Activated effector memory CD4-positive, alpha-beta T cell treated with Interleukin-2 at 50 U/mL for 16 hours (primary cell): ENCODE measurements around the gene ALKBH3.

Experiments
- DNase-seq: peaks from one replicate; pipeline ENCODE4 v3.0.0-alpha.2; 2020

Gene ALKBH3

DNA sequence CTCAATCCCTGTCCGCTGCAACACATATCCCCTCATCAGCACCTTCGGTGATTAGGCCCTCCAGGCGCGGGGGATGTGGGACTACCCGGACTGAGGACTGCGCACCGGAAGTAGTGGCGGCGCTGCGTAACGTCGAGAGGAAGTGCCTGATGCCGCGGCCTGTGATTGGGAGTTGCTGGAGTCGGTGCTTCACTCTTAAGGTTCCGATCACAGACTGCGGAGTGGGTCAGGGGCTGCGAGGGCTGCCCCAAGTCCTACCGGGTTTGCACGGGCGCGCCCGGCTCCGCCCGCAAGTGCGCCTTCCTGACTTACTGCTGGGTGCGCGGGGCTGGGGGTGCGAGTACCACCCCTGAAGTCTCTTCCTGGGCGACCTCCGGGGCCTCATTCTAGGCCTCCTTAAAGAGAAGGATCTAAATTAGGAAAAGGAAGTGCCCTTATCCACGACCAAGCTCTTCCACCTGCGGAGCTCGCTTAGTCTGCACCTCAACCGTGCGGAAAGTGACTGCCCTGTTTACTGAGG, at the start of gene ALKBH3:
Gene ALKBH3, plus strand, starts transcription at position 192 of the 520 bp plus-strand sequence. CDS start 1,822 bp downstream, outside the sequence.
- peak; percentile 84 for DNase-seq

DNA sequence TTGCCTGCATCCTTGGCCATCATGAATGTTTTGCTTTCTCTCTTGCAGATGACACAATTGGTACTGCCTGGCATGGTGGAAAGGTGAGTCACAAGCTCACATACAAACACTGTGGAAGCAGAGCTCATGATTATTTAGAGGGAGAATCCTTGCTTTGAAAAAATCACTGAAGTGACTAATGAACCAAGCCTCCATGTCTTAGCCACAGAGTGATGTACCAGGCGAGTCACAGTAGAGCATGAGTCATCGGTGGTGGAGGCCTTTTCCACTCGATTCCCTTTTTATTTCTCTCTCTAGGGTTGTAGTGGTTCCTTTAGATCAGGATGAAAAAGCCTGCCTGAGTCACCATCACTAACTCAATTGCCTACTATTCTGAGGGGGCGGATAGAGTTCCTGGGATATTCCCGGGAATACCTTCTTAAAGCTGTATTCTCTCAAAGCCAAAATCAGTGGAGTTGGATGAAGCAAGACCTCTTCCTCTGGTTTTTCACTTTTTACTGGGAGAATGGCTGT, 49.6 kb upstream of the ALKBH3 start:
- no peak for DNase-seq

DNA sequence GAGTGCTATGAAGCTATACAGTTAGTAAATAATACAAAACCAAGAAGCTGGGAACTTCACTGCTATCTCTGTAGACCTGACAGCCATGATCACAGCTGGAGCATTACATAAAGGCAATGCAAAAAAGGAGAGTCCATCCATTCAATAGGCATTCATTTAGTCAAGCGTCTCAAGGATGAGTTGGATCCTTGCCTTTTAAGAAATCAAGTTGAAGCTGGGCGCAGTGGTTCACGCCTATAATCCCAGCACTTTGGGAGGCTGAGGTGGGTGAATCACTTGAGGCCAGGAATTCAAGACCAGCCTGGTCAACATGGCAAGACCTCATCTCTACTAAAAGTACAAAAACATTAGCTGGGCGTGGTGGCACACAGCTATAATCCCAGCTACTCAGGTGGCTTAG, 48.1 kb upstream of the ALKBH3 start:
- DNase-seq, result no peak

DNA sequence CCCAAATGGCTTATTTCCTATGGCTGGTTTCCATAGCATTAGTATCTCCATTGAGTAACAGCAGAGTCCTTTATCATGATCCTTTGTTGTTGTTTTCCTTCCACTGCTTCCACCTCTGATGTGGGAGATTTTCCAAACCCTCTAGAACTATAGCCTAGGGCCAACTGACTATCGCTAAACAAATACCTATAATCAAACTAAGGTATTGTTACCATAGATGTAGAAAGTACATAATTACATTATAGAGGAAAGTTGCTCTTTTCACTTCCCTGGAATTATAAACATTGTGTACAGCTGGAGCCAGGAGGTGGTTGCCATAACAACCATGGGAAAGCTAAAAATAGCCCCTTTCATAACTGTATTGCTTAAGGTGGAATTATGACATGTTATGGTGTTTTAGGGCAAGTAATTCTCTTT, 47.0 kb upstream of the ALKBH3 start:
- DNase-seq, result no peak

DNA sequence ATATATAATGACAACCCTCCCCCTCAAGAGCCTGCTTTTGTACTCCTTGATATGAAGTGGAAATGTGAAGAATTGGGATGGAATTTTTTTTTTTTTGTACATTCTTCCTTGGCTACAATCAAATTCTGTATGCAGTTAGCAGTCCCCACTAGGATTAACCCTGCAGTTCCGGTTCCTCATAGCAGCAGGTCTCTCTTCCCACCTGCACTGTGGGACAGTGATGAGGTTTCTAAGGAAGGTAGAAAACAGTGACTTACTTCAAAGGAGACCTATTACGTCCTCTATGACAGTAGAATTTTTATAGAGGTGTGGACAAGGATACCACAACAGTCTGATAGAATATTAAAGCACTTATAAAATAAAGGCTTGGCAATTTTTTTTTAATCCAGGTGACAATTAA, 46.3 kb upstream of the ALKBH3 start:
- DNase-seq, result no peak

- DNase-seq, result no peak
Observed at GRCh38 chr11:43835104-43835503, 45.5 kb upstream of the ALKBH3 start.

GRCh38 chr11:43837879-43838278, 42.8 kb upstream of the ALKBH3 start:
- DNase-seq, result no peak

DNA sequence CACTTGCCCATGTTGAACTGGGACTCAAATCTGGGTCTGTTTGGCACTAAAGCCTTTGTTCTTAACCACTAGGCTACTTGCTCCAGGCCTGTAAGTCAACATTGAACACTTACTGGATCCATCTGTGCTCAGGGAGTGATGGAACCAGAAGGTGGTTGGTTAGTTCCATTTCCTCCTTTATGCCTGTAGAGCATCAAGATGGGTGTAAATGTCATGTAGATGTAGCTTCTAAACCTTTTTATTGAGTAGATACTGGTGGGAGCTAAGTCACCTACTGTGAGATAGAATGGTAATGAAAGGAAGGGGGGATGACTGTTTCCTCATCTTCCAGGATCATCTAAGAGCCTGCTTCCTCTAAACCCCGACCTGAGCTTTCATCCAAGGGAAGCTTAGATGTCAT, 38.6 kb upstream of the ALKBH3 start:
- no peak for DNase-seq

- no peak for DNase-seq
Observed at GRCh38 chr11:43845816-43846215, 34.8 kb upstream of the ALKBH3 start.

GRCh38 chr11:43852057-43852636, 28.5 kb upstream of the ALKBH3 start:
- DNase-seq, result peak; percentile 9

DNA sequence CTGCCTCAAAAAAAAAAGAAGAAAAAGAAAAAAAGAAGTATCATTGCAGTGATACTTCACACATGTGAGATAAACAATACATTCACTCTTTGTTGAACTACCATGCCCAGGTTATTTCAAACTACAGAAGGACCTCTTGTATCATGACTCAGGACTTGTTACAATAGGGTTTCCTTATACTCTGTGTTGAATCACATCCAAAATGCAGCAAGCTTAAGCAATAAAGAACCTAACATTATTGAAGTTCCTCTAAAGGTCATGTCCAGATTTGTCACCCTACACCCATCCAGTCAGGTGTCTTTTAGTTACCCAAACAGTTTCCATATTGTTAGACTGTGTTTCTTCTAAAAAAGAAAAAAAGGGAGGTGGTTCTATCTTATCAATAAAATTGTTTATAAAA, 26.9 kb upstream of the ALKBH3 start:
- no peak for DNase-seq

GRCh38 chr11:43856993-43857392, 23.6 kb upstream of the ALKBH3 start:
- DNase-seq, result no peak

DNA sequence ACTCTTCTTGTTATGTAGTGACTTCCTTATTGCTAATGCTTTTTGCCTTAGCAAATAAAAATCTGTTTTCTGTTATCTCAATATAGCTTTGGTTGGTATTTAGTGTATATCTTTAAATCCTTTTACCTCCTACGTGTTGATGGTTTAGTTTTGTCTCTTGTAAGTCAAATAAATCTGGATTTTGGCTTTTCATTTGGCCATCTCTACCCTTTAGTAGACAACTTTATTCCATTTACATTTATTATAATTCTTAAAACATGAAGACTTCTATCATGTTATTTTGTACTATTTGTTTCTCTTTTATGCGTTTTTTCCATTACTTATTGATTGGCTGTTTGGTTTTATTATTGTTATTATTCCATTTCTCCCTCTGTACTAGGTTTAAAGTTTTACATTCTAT, 19.5 kb upstream of the ALKBH3 start:
- no peak for DNase-seq

DNA sequence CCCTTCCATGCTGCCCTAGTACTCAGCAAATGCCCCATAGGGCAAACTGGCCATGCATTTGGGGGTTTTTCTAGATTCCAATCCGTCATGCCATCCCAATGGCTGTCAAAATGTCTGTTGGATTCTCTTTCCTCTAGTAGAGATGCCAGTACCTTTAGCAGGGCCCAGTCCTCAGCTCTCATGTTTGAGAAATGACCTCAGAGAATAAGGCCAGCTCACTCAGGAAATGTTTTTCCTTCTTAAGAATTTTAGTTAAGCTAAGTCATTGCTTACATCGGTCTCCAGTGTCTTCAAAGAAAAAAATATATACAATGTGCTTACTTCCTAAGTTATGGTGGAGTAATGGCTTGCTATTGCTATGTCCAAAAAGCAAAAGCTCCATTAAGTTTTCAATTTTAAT, 14.1 kb upstream of the ALKBH3 start:
- no peak for DNase-seq

DNA sequence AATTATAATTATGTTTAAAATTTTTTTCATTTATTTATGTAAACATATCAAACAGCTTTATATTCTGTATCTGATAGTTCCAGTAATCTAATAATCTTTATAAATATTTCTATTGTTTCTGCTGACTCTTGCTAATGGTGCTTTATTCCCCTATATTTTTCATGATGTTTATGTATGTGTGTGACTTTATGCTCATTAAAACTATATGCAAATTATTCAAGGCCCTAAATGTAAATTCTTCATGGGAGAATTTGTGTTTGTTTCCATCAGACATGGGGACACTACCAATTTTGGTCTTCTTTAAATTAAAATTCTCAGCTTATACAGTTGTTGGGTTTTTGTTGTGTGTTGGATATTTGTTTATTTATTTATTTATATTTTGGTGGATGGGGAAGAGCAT, 13.7 kb upstream of the ALKBH3 start:
- no peak for DNase-seq

- DNase-seq, result peak; percentile 2
Observed at GRCh38 chr11:43868852-43869567, 11.6 kb upstream of the ALKBH3 start.

DNA sequence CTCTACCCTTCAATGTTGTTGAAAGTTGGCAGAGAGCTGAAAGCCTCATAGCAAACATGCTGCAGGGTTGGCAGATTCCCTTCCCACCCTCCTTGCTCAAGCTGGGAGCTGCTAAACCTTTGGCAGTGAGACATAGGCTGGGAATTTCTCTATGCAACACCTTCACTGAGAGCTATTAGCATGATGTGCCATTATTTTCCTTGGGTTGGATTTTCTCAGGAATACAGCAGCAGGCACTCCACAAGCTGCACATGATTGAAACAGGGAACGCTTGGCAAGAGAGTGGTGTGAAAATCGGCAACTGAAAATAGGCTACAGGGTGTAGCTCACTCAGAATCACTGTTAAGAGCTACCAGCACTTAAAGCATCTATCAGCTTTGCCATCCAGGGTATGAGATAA, 9.6 kb upstream of the ALKBH3 start:
- DNase-seq, result no peak

- DNase-seq, result no peak
Observed at GRCh38 chr11:43872995-43873394, 7.6 kb upstream of the ALKBH3 start.

GRCh38 chr11:43874078-43874477, 6.6 kb upstream of the ALKBH3 start:
- no peak for DNase-seq

DNA sequence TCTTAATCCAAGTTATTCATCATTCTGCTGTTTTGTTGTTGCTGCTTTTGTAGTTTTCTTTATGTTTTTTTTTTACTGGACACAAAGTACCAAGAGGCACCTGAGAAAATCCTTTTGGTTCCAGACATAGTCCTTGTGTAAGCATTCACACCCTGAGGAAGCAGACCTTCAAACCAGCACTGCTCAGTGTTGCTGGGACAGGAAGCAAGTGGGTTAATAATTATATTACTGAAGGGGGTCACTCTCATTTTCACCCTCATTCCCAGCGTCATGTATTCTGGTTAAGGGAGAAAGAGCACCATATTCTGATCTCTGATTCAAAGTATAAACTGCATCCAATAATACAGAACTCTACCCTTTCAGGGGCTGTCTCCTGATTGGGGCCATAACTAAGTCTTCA, 5.9 kb upstream of the ALKBH3 start:
- no peak for DNase-seq

DNA sequence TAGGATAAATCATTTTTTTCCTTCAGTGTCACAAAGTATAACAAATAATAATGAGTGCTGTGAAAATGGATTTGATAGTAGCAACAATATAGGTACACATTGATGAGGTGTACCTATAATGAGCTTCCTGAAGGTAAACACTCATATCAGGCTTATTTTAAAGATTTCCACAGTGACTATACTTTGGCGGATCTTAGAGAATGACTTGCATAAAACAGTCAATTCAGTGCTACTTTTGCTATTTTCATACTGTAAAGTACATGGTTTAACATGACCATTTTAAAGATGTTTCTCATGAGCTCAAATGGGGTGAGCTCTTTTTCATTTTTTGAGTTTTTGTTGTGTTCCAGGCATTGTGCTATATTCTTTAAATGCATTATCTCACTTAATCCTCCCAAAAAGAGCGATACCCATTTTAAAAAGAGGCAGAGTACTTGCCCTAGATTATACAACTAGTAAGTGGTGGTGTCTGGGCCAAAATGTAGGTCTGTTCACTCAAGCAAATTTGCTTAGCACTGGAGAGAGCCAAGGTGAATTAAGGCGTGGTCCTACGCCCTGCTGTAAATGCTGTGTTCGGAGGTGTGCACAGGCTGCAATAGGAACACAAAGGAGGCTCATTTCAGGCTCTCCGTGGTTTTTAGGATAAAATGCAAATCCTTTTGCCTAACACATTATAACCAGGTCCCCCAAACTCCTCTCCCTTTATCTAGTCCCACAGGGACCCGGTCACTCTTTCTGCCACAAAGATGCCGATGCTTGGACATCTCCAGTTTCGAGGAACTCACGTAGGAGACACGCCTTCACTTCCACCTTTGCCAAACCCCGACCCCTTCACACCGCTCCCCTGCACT, 617 bp upstream of the ALKBH3 start:
- no peak for DNase-seq

- DNase-seq, result no peak
Observed at GRCh38 chr11:43892851-43893250, 12.2 kb downstream of the ALKBH3 start.

- DNase-seq, result no peak
Observed at GRCh38 chr11:43894546-43894945, 13.9 kb downstream of the ALKBH3 start.

- no peak for DNase-seq
Observed at GRCh38 chr11:43895601-43896000, 15.0 kb downstream of the ALKBH3 start.
